H9 (cell line): Measurements from ENCODE around the gene METTL4. TPM values are rescaled to one million over a fixed set of nuclear protein-coding genes. Genes with fewer than 3 reads are reported as not detected.

ENCODE experiments used
- DNase-seq: peaks from one replicate; pipeline ENCODE4 v3.0.0-alpha.2; 2017
- H2AFZ ChIP-seq: one replicate; pipeline ENCODE4 v1.6.1; 2013; ENCODE audit warnings: mild to moderate bottlenecking, low read length, control low read depth, moderate library complexity
- H2AK5ac ChIP-seq: 2 replicates; pipeline ENCODE4 v1.6.1; 2013; ENCODE audit warnings: low read length, control low read depth, mixed read lengths; ENCODE audit not compliant: insufficient read length
- H2BK120ac ChIP-seq: one replicate; pipeline ENCODE4 v1.6.1; 2013; ENCODE audit warnings: low read depth, mild to moderate bottlenecking, low read length, control low read depth, inconsistent platforms; ENCODE audit not compliant: poor library complexity, severe bottlenecking
- H2BK12ac ChIP-seq: 2 replicates; pipeline ENCODE4 v1.6.1; 2013; ENCODE audit warnings: low read length, control low read depth, mixed read lengths, low read depth; ENCODE audit not compliant: insufficient read length
- H2BK15ac ChIP-seq: 2 replicates; pipeline ENCODE4 v1.6.1; 2013; ENCODE audit warnings: low read depth, low read length, control low read depth
- H2BK20ac ChIP-seq: one replicate; pipeline ENCODE4 v1.6.1; 2013; ENCODE audit warnings: low read depth, mild to moderate bottlenecking, low read length, control low read depth, inconsistent platforms; ENCODE audit not compliant: poor library complexity, severe bottlenecking
- H2BK5ac ChIP-seq: 2 replicates; pipeline ENCODE4 v1.6.1; 2013; ENCODE audit warnings: low read length, control low read depth, mixed read lengths; ENCODE audit not compliant: insufficient read length
- H3K14ac ChIP-seq: 2 replicates; pipeline ENCODE4 v1.6.1; 2013; ENCODE audit warnings: low read length, control low read depth; ENCODE audit not compliant: insufficient read depth
- H3K18ac ChIP-seq: 2 replicates; pipeline ENCODE4 v1.6.1; 2013; ENCODE audit warnings: low read depth, mild to moderate bottlenecking, mixed read lengths, low read length, control low read depth; ENCODE audit not compliant: insufficient read length
- H3K23ac ChIP-seq: 2 replicates; pipeline ENCODE4 v1.6.1; 2013; ENCODE audit warnings: low read length, control low read depth, mixed read lengths, low read depth; ENCODE audit not compliant: insufficient read length
- H3K23me2 ChIP-seq: 2 replicates; pipeline ENCODE4 v1.6.1; 2013; ENCODE audit warnings: low read depth, mild to moderate bottlenecking, mixed read lengths, low read length, control low read depth; ENCODE audit not compliant: insufficient read length, poor library complexity, severe bottlenecking
- H3K27ac ChIP-seq: 2 replicates; pipeline ENCODE4 v1.5.1; 2013; ENCODE audit warnings: low read length, control low read depth, mixed read lengths, low read depth; ENCODE audit not compliant: insufficient read length
- H3K27me3 ChIP-seq: 2 replicates; pipeline ENCODE4 v1.6.1; 2013; ENCODE audit warnings: low read length, control low read depth, inconsistent platforms; ENCODE audit not compliant: insufficient read depth
- H3K4ac ChIP-seq: 2 replicates; pipeline ENCODE4 v1.6.1; 2013; ENCODE audit warnings: low read depth, mild to moderate bottlenecking, control low read depth, inconsistent platforms, low read length, moderate library complexity
- H3K4me1 ChIP-seq: 2 replicates; pipeline ENCODE4 v1.6.1; 2013; ENCODE audit warnings: low read length, control low read depth, inconsistent platforms; ENCODE audit not compliant: insufficient read depth
- H3K4me2 ChIP-seq: 2 replicates; pipeline ENCODE4 v1.6.1; 2013; ENCODE audit warnings: low read length, control low read depth, mixed read lengths; ENCODE audit not compliant: insufficient read length, insufficient read depth
- H3K56ac ChIP-seq: 2 replicates; pipeline ENCODE4 v1.6.1; 2013; ENCODE audit warnings: low read depth, mild to moderate bottlenecking, mixed read lengths, low read length, control low read depth; ENCODE audit not compliant: insufficient read length
- H3K79me1 ChIP-seq: 2 replicates; pipeline ENCODE4 v1.6.1; 2013; ENCODE audit warnings: low read depth, mild to moderate bottlenecking, moderate library complexity, low read length, control low read depth, inconsistent platforms; ENCODE audit not compliant: insufficient read depth, poor library complexity, severe bottlenecking
- H3K79me2 ChIP-seq: 2 replicates; pipeline ENCODE4 v1.6.1; 2013; ENCODE audit warnings: low read length, control low read depth, inconsistent platforms; ENCODE audit not compliant: insufficient read depth
- H3K9ac ChIP-seq: 2 replicates; pipeline ENCODE4 v1.6.1; 2013; ENCODE audit warnings: low read length, control low read depth, mixed read lengths; ENCODE audit not compliant: insufficient read length; ENCODE audit errors: extremely low read depth
- H3K9me3 ChIP-seq: one replicate; pipeline ENCODE4 v1.6.1; 2013; ENCODE audit warnings: low read depth, low read length, inconsistent platforms; ENCODE audit not compliant: control insufficient read depth
- H3T11ph ChIP-seq: one replicate; pipeline ENCODE4 v1.6.1; 2013; ENCODE audit warnings: mild to moderate bottlenecking, low read length, control low read depth, inconsistent platforms
- H4K20me1 ChIP-seq: one replicate; pipeline ENCODE4 v1.6.1; 2013; ENCODE audit not compliant: control insufficient read depth, insufficient read length, insufficient read depth
- H4K5ac ChIP-seq: 2 replicates; pipeline ENCODE4 v1.6.1; 2013; ENCODE audit warnings: low read depth, mild to moderate bottlenecking, mixed read lengths, low read length, control low read depth; ENCODE audit not compliant: insufficient read length
- H4K8ac ChIP-seq: replicated peaks from 2 replicates; pipeline ENCODE4 v1.6.1; 2013; ENCODE audit warnings: low read length, control low read depth, mixed read lengths, low read depth; ENCODE audit not compliant: insufficient read length
- H4K91ac ChIP-seq: 2 replicates; pipeline ENCODE4 v1.6.1; 2013; ENCODE audit warnings: low read depth, mild to moderate bottlenecking, moderate library complexity, mixed read lengths, low read length, control low read depth; ENCODE audit not compliant: insufficient read length
- H3K27ac Mint-ChIP-seq, 3 experiments: 2 replicates in 2 of 3; 3 replicates in 1 of 3; pipeline ENCODE4 v1.8.0; 2020 to 2021; ENCODE audit warnings: mixed read lengths in 3 of 3, mild to moderate bottlenecking in 1 of 3, moderate library complexity in 1 of 3
- H3K27me3 Mint-ChIP-seq: 2 replicates; pipeline ENCODE4 v1.8.0; 2021; ENCODE audit warnings: low read depth, mild to moderate bottlenecking, moderate library complexity, mixed read lengths
- H3K36me3 Mint-ChIP-seq, 3 experiments: 2 replicates in 2 of 3; 3 replicates in 1 of 3; pipeline ENCODE4 v1.8.0; 2020 to 2021; ENCODE audit warnings: low read depth in 3 of 3, mixed read lengths in 3 of 3; ENCODE audit not compliant: insufficient read depth in 1 of 3
- H3K4me1 Mint-ChIP-seq, 2 experiments: 2 replicates each; pipeline ENCODE4 v1.8.0; 2020; ENCODE audit warnings: mixed read lengths in 2 of 2
- H3K4me3 Mint-ChIP-seq, 2 experiments: 2 replicates in 1 of 2; 3 replicates in 1 of 2; pipeline ENCODE4 v1.8.0; 2020 to 2021; ENCODE audit warnings: mild to moderate bottlenecking in 2 of 2, mixed read lengths in 2 of 2, moderate library complexity in 1 of 2
- H3K9me3 Mint-ChIP-seq, 2 experiments: 2 replicates in 1 of 2; 3 replicates in 1 of 2; pipeline ENCODE4 v1.8.0; 2020; ENCODE audit warnings: mild to moderate bottlenecking in 2 of 2, mixed read lengths in 2 of 2, moderate library complexity in 1 of 2
- CTCF ChIP-seq: fragments of 200-600 bp; sonication (generic); conservative IDR thresholded peaks from 3 replicates; pipeline ENCODE4 v1.8.0; 2021; ENCODE audit warnings: antibody characterized with exemption, mild to moderate bottlenecking
- WGBS: extraction: QIAGEN DNeasy Blood & Tissue Kit; methylation state at CpG from one replicate; pipeline ENCODE4 v1.1.7; 2013; ENCODE audit warnings: missing lambda C conversion rate, low lambda C conversion rate, mixed read lengths; ENCODE audit not compliant: insufficient read length; ENCODE audit errors: extremely low coverage; 5-methylcytosine and 5-hydroxymethylcytosine counted together
- total RNA-seq: library from RNA; stranded (reverse); gene quantifications from 2 replicates; pipeline ENCODE4 v1.2.1, GENCODE V29; 2021

METTL4 gene
- total RNA-seq, 1 experiment from 2014 or later: 14.2 TPM

GRCh38 chr18:2612996-2613395 lies 41.7 kb upstream of the METTL4 start:
- Mint-ChIP-seq H3K27me3 (no peaks in the 10 kb centered on the region), H3K4me3 (no peak overlapping the region), H3K4me1 (no peaks in the 10 kb centered on the region), H3K9me3 (no peaks in the 10 kb centered on the region), H3K36me3 (peaks cover 26 to 65% (median 63%) of the 10 kb centered on the region in 3 experiments; a peak in 6 of 7 replicates), H3K27ac (no peak overlapping the region)
- H3K27me3 ChIP-seq: no peaks in the 10 kb centered on the region
- H4K20me1 ChIP-seq: no peaks in the 10 kb centered on the region
- DNase-seq: no peak
- no peak overlapping the region for H3K27ac ChIP-seq
- no peak overlapping the region for H3K18ac ChIP-seq
- H3K56ac ChIP-seq: no peak overlapping the region
- H4K91ac ChIP-seq: no peak overlapping the region
- H2BK12ac ChIP-seq: no peak overlapping the region
- H2BK5ac ChIP-seq: no peak overlapping the region
- no peak for TF ChIP-seq CTCF
- H2BK20ac ChIP-seq: no peak overlapping the region
- H2AK5ac ChIP-seq: no peak overlapping the region
- H4K5ac ChIP-seq: no peak overlapping the region
- no peak overlapping the region for H2BK15ac ChIP-seq
- H3K79me1 ChIP-seq: no peaks in the 10 kb centered on the region
- no peaks in the 10 kb centered on the region for H3K23me2 ChIP-seq
- no CpG with 5 or more reads among the region's 1 CpG for WGBS
- H3T11ph ChIP-seq: no peak overlapping the region
- no peak overlapping the region for H3K9ac ChIP-seq
- H3K4me1 ChIP-seq: no peaks in the 10 kb centered on the region
- H3K23ac ChIP-seq: no peak overlapping the region
- H4K8ac ChIP-seq: no peak overlapping the region
- H3K4ac ChIP-seq: no peak overlapping the region
- H3K9me3 ChIP-seq: no peaks in the 10 kb centered on the region
- no peak overlapping the region for H2AFZ ChIP-seq
- H3K79me2 ChIP-seq: no peaks in the 10 kb centered on the region
- H3K14ac ChIP-seq: no peak overlapping the region
- no peak overlapping the region for H3K4me2 ChIP-seq
- no peak overlapping the region for H2BK120ac ChIP-seq
